Measurements from ENCODE around the gene SERPINA9.

The SERPINA9 gene

DNA sequence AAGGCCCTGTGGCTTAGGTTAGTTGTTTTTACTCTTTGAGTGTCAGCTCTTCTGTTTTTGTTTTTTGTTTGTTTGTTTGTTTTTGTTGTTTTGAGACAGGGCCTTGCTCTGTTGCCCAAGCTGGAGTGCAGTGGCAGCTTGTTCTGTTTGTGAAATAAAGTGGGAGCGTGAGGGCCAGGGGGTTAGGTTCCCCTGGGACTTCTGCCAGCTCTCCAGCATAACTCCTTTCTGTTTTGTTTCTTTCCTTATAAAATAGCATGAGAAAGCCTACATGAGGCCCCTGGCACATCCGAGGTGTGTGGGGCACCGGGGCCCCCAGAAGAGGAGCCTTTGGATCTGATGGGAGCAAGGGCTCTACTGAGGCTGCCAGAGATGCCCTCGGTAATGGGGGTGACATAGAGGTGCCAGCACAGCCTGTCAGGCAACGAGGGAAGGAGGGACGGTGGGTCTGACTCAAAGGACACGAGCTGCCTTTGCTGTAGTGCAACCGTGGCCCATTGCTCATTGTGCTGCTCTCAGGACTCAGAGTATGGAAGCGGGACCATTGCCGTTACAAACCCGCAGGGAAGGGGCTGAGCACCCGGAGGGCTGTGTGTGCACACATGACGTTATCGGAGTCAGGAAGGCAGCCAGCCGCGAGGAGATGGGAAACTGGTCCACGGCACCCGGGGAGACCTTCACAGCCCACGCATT lies 14.3 kb downstream of the SERPINA9 start:
- no peak for DNase-seq

DNA sequence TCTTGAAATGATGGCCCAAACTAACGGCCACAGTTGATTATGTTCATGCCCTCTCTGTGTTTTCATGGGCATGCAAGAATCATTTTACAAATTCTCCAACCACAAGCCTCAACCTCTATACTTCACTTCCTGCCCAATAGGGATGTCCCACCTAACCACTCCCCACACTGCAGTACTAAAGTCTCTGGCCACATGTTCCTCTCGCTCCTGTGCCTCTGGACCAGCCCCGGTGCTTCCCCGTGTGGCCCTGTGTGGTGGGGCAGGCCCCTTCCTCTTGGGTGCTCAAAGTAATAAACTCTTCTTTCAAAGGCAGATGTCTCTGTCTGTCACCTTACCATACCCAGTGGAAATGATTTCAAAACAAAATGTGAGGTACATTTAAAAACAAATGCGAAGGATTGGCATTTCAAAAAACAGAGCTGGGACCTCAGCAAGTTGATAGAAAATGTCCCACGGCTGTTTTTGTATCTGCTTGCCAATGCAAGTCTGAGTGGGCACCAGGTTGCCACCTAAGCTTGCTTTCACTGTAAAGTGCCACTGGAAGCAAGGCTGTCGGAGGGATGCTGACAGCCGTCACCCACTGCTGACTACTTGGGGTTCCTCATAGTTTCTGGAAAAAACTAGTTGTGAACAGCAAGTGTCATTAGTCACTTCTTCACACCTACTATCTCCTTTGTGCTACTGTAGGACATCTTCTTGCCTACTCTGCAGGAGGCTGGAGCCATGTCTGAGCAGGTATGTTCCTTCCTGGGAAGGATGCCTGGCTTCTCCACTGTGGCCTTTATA lies 15.2 kb downstream of the SERPINA9 start:
- no peak for DNase-seq

GRCh38 chr14:94458558-94459205 lies 17.3 kb downstream of the SERPINA9 start:
- DNase-seq: peak; percentile 63

- no peak for DNase-seq
Measured at GRCh38 chr14:94458096-94458495, 17.9 kb downstream of the SERPINA9 start.

GRCh38 chr14:94455928-94456327 lies 20.1 kb downstream of the SERPINA9 start:
- DNase-seq: no peak

DNA sequence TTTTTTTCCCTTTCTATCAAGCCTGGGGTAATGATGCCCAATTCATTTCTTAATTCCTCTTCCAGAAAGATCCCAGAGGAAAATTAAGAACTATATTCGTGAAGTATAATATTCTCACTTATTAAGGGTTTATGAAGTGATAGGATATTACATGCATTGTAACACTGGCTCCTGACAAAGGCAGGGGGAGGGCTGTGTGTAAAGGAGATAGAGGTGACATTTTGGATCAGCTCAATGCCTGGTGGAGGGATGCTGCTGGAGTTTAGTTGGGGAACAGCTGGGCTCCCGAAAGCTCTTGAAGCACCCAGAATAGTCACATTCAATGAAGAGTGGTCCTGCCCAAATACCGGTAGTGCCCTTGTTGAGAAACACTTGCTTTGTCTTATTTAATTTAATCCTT lies 24.2 kb downstream of the SERPINA9 start:
- DNase-seq: no peak

GRCh38 chr14:94451091-94451771 lies 24.8 kb downstream of the SERPINA9 start:
- DNase-seq: no peak

DNA sequence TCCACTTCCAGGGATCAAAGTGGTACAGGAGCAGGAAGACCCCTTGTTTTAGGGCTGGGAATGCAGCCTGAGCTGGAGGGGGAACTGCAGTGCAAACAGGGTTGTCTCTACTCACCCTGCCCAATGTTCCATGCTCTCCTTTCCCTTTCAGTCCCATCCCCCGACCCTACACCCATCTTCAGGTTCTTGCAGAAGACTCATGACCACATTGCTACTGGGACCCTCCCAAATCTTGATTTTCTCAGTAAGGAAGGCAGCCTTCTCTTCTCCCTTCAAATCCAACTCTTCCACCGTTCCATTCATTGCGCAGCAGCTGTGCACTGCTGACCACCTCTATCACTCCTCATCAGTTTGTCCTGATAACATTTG lies 25.3 kb downstream of the SERPINA9 start:
- no peak for DNase-seq

DNA sequence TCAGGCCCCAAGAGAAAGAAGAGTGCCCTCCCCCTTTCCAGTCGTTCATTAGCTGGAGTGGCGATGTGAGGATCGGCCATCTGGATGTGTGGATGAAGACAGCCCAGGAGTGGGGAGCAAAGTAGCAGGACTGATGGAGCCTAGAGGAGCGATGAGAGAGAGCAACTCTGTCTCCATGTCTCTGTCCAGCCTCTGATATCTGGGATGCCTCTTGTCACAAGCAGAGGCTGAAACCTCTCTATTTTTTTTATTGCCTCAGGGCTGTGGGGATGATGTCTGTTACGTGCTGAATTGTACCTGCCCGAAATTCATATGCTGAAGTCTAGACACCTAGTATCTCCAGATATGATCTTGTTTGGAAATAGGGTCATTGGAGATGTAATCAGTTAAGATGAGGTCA lies 26.1 kb downstream of the SERPINA9 start:
- no peak for DNase-seq

DNA sequence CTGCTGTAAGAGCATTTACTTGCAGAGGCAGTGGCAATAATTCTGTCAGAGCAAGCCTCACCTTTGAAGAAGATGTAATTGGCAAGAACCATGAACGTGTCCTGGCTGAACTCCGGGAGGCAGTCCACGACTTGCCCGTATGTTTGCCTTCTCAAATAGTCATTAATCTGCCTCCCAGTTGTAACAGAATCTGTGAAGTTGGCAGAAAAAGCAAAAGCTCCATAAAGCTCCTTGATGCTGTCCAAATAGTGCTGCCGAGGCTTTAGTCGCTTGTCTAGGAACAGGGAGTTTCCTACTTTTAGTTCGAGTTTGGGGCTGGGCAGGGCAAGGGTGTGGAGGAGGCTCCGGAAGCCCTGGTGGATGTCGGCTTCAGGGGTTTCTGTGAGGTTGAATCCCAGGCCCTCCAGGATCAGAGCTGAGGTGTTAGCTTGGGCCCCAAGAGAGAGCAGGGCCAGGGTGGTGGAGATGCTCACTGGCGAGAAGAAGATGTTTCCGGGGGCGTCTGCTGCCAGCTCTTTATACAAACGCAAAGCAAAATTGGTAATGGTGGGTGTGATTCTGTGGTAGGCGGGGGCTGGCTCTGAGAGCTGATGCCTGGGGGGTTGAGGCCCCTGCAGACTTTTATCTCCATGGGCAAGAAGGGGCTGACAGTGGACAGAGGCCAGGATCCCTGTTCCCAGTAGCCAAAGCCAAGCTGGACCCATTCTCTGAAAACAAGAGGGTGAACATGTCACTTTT lies 27.8 kb downstream of the SERPINA9 start:
- DNase-seq: no peak

- no peak for DNase-seq
Measured at GRCh38 chr14:94447206-94447605, 28.8 kb downstream of the SERPINA9 start.

- no peak for DNase-seq
Measured at GRCh38 chr14:94446126-94446525, 29.9 kb downstream of the SERPINA9 start.

- no peak for DNase-seq
Measured at GRCh38 chr14:94445003-94445402, 31.0 kb downstream of the SERPINA9 start.

- no peak for DNase-seq
Measured at GRCh38 chr14:94441531-94442205, 34.3 kb downstream of the SERPINA9 start.

GRCh38 chr14:94441130-94441529 lies 34.9 kb downstream of the SERPINA9 start:
- DNase-seq: no peak

DNA sequence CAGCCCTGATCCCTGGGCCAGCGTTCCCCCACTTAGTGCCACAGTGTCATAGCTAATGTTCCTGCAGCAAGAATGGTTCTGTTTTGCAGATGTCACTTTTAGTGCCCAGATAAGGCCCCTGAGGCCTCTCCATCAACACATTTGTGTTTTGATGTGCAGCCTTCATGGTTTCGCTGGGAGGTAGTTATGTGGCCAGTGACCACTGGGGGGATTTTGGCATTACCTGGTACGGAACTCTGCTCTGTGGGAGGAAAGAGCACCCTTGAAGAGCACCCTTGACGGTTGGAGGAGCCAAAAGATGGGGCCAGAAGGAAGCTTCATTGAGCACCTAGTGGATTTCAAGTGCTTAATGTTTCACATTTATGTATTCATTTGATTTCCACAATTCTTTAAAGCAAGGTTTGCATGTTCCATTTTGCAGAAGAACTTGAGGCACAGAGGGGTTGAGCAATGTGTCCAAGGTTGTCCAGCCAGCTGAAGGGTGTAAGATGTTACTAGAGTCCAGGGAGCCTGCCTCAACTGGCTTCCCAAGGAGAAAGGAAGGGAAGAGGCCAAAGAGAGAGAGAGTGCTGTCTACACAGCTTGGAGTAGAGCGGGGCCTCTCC lies 36.4 kb downstream of the SERPINA9 start:
- DNase-seq: no peak

- DNase-seq: no peak
Measured at GRCh38 chr14:94428610-94429009, 47.4 kb downstream of the SERPINA9 start.

DNA sequence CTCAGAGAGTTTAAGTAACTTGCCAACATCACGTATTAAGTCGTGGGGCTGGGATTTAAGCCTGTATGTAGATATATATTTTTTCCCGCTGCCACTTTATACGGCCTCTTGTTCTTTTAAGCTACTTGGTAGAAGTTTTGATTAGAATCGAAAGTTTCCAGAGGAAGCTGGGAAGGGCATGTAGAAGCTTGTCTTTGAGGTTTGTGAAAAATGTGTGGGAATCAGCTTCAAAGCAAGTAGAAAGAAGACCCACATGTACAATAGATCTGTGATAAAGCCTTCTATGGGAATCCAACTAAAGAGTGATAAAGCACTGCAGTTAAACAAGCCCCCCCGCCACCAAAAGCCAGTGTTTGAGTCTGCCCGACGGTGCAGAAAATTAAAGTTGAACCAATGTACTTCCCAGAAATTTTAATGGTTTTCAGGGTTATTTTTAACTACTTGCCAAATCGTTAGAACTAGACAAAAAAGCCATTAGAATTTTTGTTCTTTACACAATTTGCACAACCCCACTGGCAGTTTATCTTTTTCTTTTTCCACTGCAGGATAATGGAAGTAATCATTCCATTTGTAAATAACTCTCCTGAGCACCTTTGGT lies 48.9 kb downstream of the SERPINA9 start:
- no peak for DNase-seq

GRCh38 chr14:94426526-94426925 lies 49.5 kb downstream of the SERPINA9 start:
- no peak for DNase-seq

GRCh38 chr14:94424371-94424770 lies 51.6 kb downstream of the SERPINA9 start:
- no peak for DNase-seq
